ENCODE data around the gene CTBP2. TPM values are rescaled to one million over a fixed set of nuclear protein-coding genes. Genes with fewer than 3 reads are reported as not detected.

Gene CTBP2
- total RNA-seq, 2 experiments from 2014 or later, result 0.25 TPM; not detected in 1

- no peak for DNase-seq
- H3K27me3 Mint-ChIP-seq, result peaks cover 20% of the 10 kb centered on the region
- no peak overlapping the region for H3K27ac Mint-ChIP-seq
- H3K9me3 Mint-ChIP-seq, result no peaks in the 10 kb centered on the region
- H3K4me1 Mint-ChIP-seq, result no peaks in the 10 kb centered on the region
- no peaks in the 10 kb centered on the region for H3K36me3 Mint-ChIP-seq
- H3K4me3 Mint-ChIP-seq, result no peak overlapping the region
These were observed 28.0 kb downstream of the CTBP2 start for GRCh38 chr10:125132344-125132743.

DNA sequence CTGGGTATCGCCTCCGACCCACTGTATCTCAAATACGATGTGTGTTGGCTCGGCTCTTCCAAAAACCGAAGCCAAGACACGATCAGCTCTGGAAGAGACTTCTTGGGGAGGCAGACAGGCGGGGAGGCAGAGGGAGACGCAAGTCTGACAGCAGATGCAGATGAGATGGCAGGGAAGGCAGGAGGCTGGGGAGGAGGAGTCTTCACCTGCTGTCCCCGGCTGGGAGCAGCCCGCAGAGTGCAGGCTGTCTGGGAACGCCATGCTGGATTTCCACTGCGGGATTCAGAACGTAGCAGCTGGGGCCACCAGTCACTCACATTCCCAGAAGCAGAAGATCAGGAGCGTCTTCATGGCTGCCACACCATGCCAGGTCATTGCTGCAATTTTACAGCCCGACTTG is 29.4 kb downstream of the CTBP2 start:
- Mint-ChIP-seq H3K27ac (no peak overlapping the region), H3K27me3 (peaks cover 20% of the 10 kb centered on the region), H3K4me3 (no peak overlapping the region), H3K9me3 (no peaks in the 10 kb centered on the region), H3K36me3 (no peaks in the 10 kb centered on the region), H3K4me1 (no peaks in the 10 kb centered on the region)
- DNase-seq, result no peak

GRCh38 chr10:125130260-125130659 is 30.1 kb downstream of the CTBP2 start:
- DNase-seq, result no peak
- Mint-ChIP-seq H3K27me3 (peaks cover 16% of the 10 kb centered on the region), H3K9me3 (no peaks in the 10 kb centered on the region), H3K4me1 (no peaks in the 10 kb centered on the region), H3K36me3 (no peaks in the 10 kb centered on the region), H3K27ac (no peak overlapping the region), H3K4me3 (no peak overlapping the region)

DNA sequence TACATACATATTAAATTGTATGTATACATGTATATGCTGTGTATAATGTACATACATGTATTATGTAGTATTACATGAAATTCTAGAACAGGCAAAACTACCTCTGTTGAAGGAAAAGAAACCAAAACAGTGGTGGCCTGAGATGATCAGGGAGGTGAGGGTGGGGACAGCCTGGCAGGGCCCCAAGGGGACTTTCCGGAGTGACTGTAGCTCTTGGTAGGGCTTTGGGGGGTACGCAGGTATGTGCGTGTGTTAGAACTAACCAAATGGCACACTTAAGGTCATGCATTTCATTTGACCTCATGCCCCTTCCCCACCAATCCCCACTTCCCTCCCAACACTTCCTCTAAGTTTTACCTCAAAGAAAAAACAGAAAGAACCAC is 31.3 kb downstream of the CTBP2 start:
- H3K9me3 Mint-ChIP-seq, result no peaks in the 10 kb centered on the region
- H3K27ac Mint-ChIP-seq, result no peak overlapping the region
- no peak for DNase-seq
- H3K4me1 Mint-ChIP-seq, result no peaks in the 10 kb centered on the region
- H3K27me3 Mint-ChIP-seq, result peaks cover 11% of the 10 kb centered on the region
- H3K4me3 Mint-ChIP-seq, result no peak overlapping the region
- no peaks in the 10 kb centered on the region for H3K36me3 Mint-ChIP-seq

GRCh38 chr10:125128397-125129075 is 31.8 kb downstream of the CTBP2 start:
- Mint-ChIP-seq H3K4me1 (no peaks in the 10 kb centered on the region), H3K36me3 (no peaks in the 10 kb centered on the region), H3K27me3 (peaks cover 11% of the 10 kb centered on the region), H3K27ac (no peak overlapping the region), H3K4me3 (no peak overlapping the region), H3K9me3 (no peaks in the 10 kb centered on the region)
- DNase-seq, result no peak

DNA sequence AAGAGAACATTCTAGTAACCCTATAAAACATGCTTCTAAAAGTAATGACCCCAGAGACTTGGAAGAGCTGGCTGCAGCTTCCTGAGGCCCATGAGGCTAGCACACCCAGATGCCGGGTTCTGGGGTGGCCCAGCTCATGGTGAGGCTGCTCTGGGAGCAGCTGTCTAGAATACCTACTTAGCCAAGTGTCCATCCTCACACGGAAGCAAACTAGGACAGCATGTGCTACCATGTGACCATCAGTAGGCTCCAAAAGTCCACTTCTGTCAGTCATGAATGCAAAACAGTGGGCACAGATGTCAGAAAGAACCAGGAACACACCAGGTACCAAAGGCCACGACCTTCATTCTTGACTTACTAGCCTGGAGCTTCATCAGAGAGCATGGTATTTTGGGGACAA is 32.4 kb downstream of the CTBP2 start:
- Mint-ChIP-seq H3K27me3 (peaks cover 11% of the 10 kb centered on the region), H3K9me3 (no peaks in the 10 kb centered on the region), H3K27ac (no peak overlapping the region), H3K36me3 (no peaks in the 10 kb centered on the region), H3K4me1 (no peaks in the 10 kb centered on the region), H3K4me3 (no peak overlapping the region)
- DNase-seq, result no peak

DNA sequence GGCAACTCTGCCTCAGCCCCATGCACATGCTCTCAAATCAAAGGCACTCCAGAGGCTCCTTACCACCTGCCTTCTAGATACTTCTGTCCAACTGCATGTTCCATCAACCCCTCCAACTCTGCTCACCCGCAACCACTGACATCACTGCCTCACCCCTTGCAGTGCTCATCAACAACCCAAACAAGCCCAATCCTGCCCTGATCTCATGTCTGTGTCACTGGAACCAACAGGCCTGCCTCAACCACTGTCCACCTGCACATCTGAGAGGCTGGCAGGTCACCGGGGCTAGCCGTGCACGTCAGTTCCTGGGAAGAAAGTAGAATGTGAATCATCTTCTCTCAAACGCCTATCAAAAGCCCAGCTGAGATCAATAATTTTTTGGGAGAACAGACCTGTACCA is 33.3 kb downstream of the CTBP2 start:
- Mint-ChIP-seq H3K4me3 (no peak overlapping the region), H3K27ac (no peak overlapping the region), H3K36me3 (no peaks in the 10 kb centered on the region), H3K9me3 (no peaks in the 10 kb centered on the region), H3K4me1 (no peaks in the 10 kb centered on the region), H3K27me3 (peaks cover 11% of the 10 kb centered on the region)
- DNase-seq, result no peak

DNA sequence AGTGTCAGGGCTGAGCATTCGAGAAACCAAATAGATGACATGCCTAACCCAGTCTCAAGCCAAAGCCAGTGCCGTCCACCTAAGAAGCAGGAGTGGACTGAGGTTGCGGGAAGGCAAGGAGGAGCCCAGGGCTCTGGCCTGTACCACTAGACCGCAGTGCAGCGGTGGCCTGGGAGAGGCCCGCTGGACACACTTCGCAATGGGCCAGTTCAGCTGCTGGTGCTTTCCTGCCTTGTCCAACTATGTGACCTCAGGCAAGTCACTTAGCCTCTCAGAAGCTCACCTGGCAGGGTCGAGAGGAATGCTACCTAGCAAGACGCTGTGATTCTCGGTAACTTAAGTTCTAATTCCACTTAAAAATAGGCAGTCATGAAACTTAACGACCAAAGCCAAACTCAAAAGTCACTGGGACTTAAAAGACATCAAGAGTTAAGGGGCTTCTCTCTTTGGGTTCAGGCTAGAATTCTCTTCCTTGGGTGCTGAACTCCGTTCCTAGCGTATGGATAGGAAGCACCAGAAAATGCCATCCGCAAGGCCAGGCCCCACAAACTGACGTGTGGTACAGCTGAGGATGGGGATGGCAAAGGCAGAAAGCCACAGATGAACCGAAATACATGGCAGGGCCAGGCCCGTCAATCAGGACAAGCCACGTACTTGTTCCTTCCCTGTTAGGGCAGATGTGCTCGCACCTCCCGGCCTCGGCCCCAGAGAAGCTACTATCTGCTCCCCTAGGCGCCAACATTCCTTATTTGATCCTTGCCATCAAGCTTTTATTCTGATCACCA is 34.2 kb downstream of the CTBP2 start:
- H3K27me3 Mint-ChIP-seq, result peaks cover 11% of the 10 kb centered on the region
- no peaks in the 10 kb centered on the region for H3K36me3 Mint-ChIP-seq
- H3K27ac Mint-ChIP-seq, result no peak overlapping the region
- H3K4me1 Mint-ChIP-seq, result no peaks in the 10 kb centered on the region
- DNase-seq, result no peak
- no peaks in the 10 kb centered on the region for H3K9me3 Mint-ChIP-seq
- no peak overlapping the region for H3K4me3 Mint-ChIP-seq

- peaks cover 11% of the 10 kb centered on the region for H3K27me3 Mint-ChIP-seq
- DNase-seq, result no peak
- no peak overlapping the region for H3K27ac Mint-ChIP-seq
- no peaks in the 10 kb centered on the region for H3K4me1 Mint-ChIP-seq
- no peak overlapping the region for H3K4me3 Mint-ChIP-seq
- no peaks in the 10 kb centered on the region for H3K36me3 Mint-ChIP-seq
- H3K9me3 Mint-ChIP-seq, result no peaks in the 10 kb centered on the region
These were observed 35.5 kb downstream of the CTBP2 start for GRCh38 chr10:125124907-125125306.

- H3K27me3 Mint-ChIP-seq, result peaks cover 8% of the 10 kb centered on the region
- H3K27ac Mint-ChIP-seq, result no peak overlapping the region
- no peak overlapping the region for H3K4me3 Mint-ChIP-seq
- H3K4me1 Mint-ChIP-seq, result no peaks in the 10 kb centered on the region
- DNase-seq, result no peak
- H3K9me3 Mint-ChIP-seq, result no peaks in the 10 kb centered on the region
- H3K36me3 Mint-ChIP-seq, result no peaks in the 10 kb centered on the region
These were observed 36.3 kb downstream of the CTBP2 start for GRCh38 chr10:125124115-125124487.

GRCh38 chr10:125123476-125124114 is 36.8 kb downstream of the CTBP2 start:
- H3K4me3 Mint-ChIP-seq, result no peak overlapping the region
- peaks cover 8% of the 10 kb centered on the region for H3K27me3 Mint-ChIP-seq
- no peaks in the 10 kb centered on the region for H3K9me3 Mint-ChIP-seq
- no peaks in the 10 kb centered on the region for H3K4me1 Mint-ChIP-seq
- H3K36me3 Mint-ChIP-seq, result no peaks in the 10 kb centered on the region
- no peak overlapping the region for H3K27ac Mint-ChIP-seq
- no peak for DNase-seq

- DNase-seq, result no peak
- H3K9me3 Mint-ChIP-seq, result no peaks in the 10 kb centered on the region
- no peak overlapping the region for H3K4me3 Mint-ChIP-seq
- no peaks in the 10 kb centered on the region for H3K4me1 Mint-ChIP-seq
- H3K27ac Mint-ChIP-seq, result no peak overlapping the region
- no peaks in the 10 kb centered on the region for H3K36me3 Mint-ChIP-seq
- H3K27me3 Mint-ChIP-seq, result peaks cover under 1% of the 10 kb centered on the region
These were observed 37.8 kb downstream of the CTBP2 start for GRCh38 chr10:125122566-125122965.

DNA sequence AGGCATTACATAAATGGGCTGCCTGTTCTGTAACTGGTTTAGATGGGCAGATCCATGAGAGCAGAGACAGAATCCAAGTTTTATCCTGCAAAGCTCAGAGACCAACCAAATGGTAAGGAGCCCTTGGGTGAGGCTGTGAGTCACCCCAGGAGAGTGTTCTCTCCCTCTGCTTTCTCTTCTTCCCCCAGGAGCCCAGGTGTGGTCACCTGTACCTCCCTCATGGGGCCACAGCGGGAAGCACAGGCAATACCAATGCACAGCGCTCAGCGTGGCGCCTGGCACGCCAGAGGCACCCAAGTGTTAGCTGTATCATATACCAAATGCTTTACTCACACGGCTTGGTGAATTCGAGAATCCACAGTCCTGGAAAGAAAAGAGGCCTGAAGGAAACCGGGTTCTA is 39.4 kb downstream of the CTBP2 start:
- Mint-ChIP-seq H3K27me3 (no peaks in the 10 kb centered on the region), H3K27ac (no peak overlapping the region), H3K4me3 (no peak overlapping the region), H3K4me1 (no peaks in the 10 kb centered on the region), H3K9me3 (no peaks in the 10 kb centered on the region), H3K36me3 (no peaks in the 10 kb centered on the region)
- no peak for DNase-seq

DNA sequence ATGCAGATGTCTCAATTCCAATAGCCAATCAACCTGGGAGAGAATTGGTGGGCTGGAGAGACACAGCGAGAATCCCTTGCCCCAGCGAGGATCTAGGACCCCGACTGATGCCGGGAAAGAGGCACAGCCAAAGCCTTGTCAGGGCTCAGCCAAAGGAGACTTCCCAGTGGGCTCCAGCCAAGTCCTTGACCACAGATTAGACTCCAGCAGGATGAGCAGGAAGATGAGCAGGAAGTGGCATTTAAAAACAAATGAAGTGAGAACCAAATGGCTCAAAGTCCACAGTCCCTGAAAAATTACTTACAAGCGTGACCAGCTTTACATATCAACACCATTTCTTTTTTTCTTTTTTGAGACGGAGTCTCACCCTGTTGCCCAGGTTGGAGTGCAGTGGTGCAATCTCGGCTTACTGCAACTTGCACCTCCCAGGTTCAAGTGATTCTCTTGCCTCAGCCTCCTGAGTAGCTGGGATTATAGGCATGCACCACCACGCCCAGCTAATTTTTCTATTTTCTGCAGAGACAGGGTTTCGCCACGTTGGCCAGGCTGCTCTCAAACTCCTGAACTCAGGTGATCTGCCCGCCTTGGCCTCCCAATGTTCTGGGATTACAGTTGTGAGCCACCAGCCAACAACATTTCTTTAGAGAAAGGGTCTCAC is 40.2 kb downstream of the CTBP2 start:
- Mint-ChIP-seq H3K9me3 (no peaks in the 10 kb centered on the region), H3K4me3 (no peak overlapping the region), H3K4me1 (no peaks in the 10 kb centered on the region), H3K27me3 (no peaks in the 10 kb centered on the region), H3K27ac (no peak overlapping the region), H3K36me3 (no peaks in the 10 kb centered on the region)
- no peak for DNase-seq

- Mint-ChIP-seq H3K9me3 (no peaks in the 10 kb centered on the region), H3K36me3 (no peaks in the 10 kb centered on the region), H3K4me1 (no peaks in the 10 kb centered on the region), H3K27ac (no peak overlapping the region), H3K4me3 (no peak overlapping the region), H3K27me3 (no peaks in the 10 kb centered on the region)
- DNase-seq, result no peak
These were observed 41.7 kb downstream of the CTBP2 start for GRCh38 chr10:125118701-125119100.
